Measurements from ENCODE around the gene THRAP3. TPM values are rescaled to one million over a fixed set of nuclear protein-coding genes. Genes with fewer than 3 reads are reported as not detected.

The THRAP3 gene
- total and polyA plus RNA-seq, 7 experiments from 2014 or later = 62.1 to 138 (median 112) TPM

- no peak overlapping the region for H3K4me3 ChIP-seq (ENCODE audit: low read length)
- peaks cover 6 to 28% (median 10%) of the 10 kb centered on the region in 3 experiments for H3K36me3 ChIP-seq (ENCODE audit: control insufficient read depth in 2 of 3, insufficient read depth in 3 of 3, low read length in 3 of 3)
- H3K27me3 ChIP-seq (ENCODE audit: control insufficient read depth in 2 of 2, insufficient read depth in 2 of 2, low read length in 2 of 2) = no peaks in the 10 kb centered on the region
- no peak overlapping the region for H3K4me3 Mint-ChIP-seq
- CTCF ChIA-PET = no interaction called here
- H3K27ac Mint-ChIP-seq = peak overlapping the region in 4 of 9 donors; percentile 49 to 81 (median 55)
- no peaks in the 10 kb centered on the region for H3K9me3 Mint-ChIP-seq
- DNase-seq (no peak), ATAC-seq (peak; percentile 62)
- peaks cover 25 to 63% (median 50%) of the 10 kb centered on the region in 7 donors for H3K4me1 Mint-ChIP-seq
- H3K9me3 ChIP-seq (ENCODE audit: control insufficient read depth in 2 of 3, low read length in 3 of 3) = no peaks in the 10 kb centered on the region
- intact Hi-C loops (cut with micrococcal nuclease) = no loop called here
- peaks cover 0 to 21% (median 10%) of the 10 kb centered on the region in 5 donors for H3K36me3 Mint-ChIP-seq
- peaks cover 0 to 7% of the 10 kb centered on the region in 2 donors for H3K4me1 ChIP-seq (ENCODE audit: control insufficient read depth in 2 of 2, insufficient read depth in 2 of 2, low read length in 2 of 2)
- POLR2A ChIA-PET = interaction anchor here (0.5 kb wide), 1 partner anchor 23 kb away, joined by 3 read pairs; no protein-coding TSS in a partner anchor
- H3K27ac ChIP-seq (ENCODE audit: low read depth, low read length) = no peak overlapping the region
- no peaks in the 10 kb centered on the region for H3K27me3 Mint-ChIP-seq
Observed at GRCh38 chr1:36257375-36257767, 33.1 kb downstream of the THRAP3 start.

GRCh38 chr1:36258960-36259344, 34.7 kb downstream of the THRAP3 start:
- Histone ChIP-seq H3K4me3 (ENCODE audit: low read length) (no peak overlapping the region), H3K36me3 (ENCODE audit: control insufficient read depth in 2 of 3, insufficient read depth in 3 of 3, low read length in 3 of 3) (peaks cover 6 to 28% (median 10%) of the 10 kb centered on the region in 3 experiments), H3K4me1 (ENCODE audit: control insufficient read depth in 2 of 2, insufficient read depth in 2 of 2, low read length in 2 of 2) (peaks cover 0 to 7% of the 10 kb centered on the region in 2 donors), H3K27me3 (ENCODE audit: control insufficient read depth in 2 of 2, insufficient read depth in 2 of 2, low read length in 2 of 2) (no peaks in the 10 kb centered on the region), H3K27ac (ENCODE audit: low read depth, low read length) (no peak overlapping the region), H3K9me3 (ENCODE audit: control insufficient read depth in 2 of 3, low read length in 3 of 3) (no peaks in the 10 kb centered on the region)
- Mint-ChIP-seq H3K36me3 (peaks cover 0 to 25% (median 10%) of the 10 kb centered on the region in 5 donors), H3K9me3 (no peaks in the 10 kb centered on the region), H3K27ac (peak overlapping the region in 2 of 9 donors; percentile 8 to 16), H3K4me1 (peaks cover 21 to 62% (median 49%) of the 10 kb centered on the region in 7 donors), H3K4me3 (no peak overlapping the region), H3K27me3 (no peaks in the 10 kb centered on the region)
- intact Hi-C loops (cut with micrococcal nuclease) = no loop called here
- ChIA-PET CTCF (no interaction called here), POLR2A (no interaction called here)
- no peak for ATAC-seq
- no peak for DNase-seq

GRCh38 chr1:36268981-36269380, 44.7 kb downstream of the THRAP3 start:
- CTCF ChIA-PET = interaction anchor here (1.4 kb wide), 1 partner anchor 17 kb away, joined by 3 read pairs; no protein-coding TSS in a partner anchor
- intact Hi-C loops (cut with micrococcal nuclease) = no loop called here
- POLR2A ChIA-PET = interaction anchor here (0.6 to 1.7 kb wide), 4 partner anchors 10 to 185 kb away, joined by 3 to 4 read pairs (median 3); partner anchors contain the start of genes TEKT2 and TRAPPC3

GRCh38 chr1:36269408-36269838, 45.2 kb downstream of the THRAP3 start:
- Histone ChIP-seq H3K27me3 (ENCODE audit: control insufficient read depth in 2 of 2, insufficient read depth in 2 of 2, low read length in 2 of 2) (no peaks in the 10 kb centered on the region), H3K27ac (ENCODE audit: low read depth, low read length) (no peak overlapping the region), H3K4me1 (ENCODE audit: control insufficient read depth in 2 of 2, insufficient read depth in 2 of 2, low read length in 2 of 2) (no peaks in the 10 kb centered on the region), H3K36me3 (ENCODE audit: control insufficient read depth in 2 of 3, insufficient read depth in 3 of 3, low read length in 3 of 3) (peaks cover 0 to 43% (median 6%) of the 10 kb centered on the region in 3 experiments), H3K4me3 (ENCODE audit: low read length) (no peak overlapping the region), H3K9me3 (ENCODE audit: control insufficient read depth in 2 of 3, low read length in 3 of 3) (no peaks in the 10 kb centered on the region)
- POLR2A ChIA-PET = interaction anchor here (0.6 to 1.7 kb wide), 4 partner anchors 9 to 185 kb away, joined by 3 to 4 read pairs (median 3); partner anchors contain the start of genes TEKT2 and TRAPPC3
- CTCF ChIA-PET = interaction anchor here (1.4 kb wide), 1 partner anchor 16 kb away, joined by 3 read pairs; no protein-coding TSS in a partner anchor
- no peaks in the 10 kb centered on the region for H3K9me3 Mint-ChIP-seq
- intact Hi-C loops (cut with micrococcal nuclease) = no loop called here
- no peaks in the 10 kb centered on the region for H3K27me3 Mint-ChIP-seq
- ATAC-seq (no peak), DNase-seq (no peak)
- H3K4me3 Mint-ChIP-seq = no peak overlapping the region
- peaks cover 7 to 33% (median 19%) of the 10 kb centered on the region in 7 donors for H3K4me1 Mint-ChIP-seq
- peak overlapping the region in 4 of 9 donors; percentile 14 to 81 (median 50) for H3K27ac Mint-ChIP-seq
- H3K36me3 Mint-ChIP-seq = peaks cover 0 to 24% (median 7%) of the 10 kb centered on the region in 5 donors

More at GRCh38 chr1:36268981-36269380, 44.7 kb downstream of the THRAP3 start:
- no peak overlapping the region for H3K4me3 ChIP-seq (ENCODE audit: low read length)
- ATAC-seq (no peak), DNase-seq (no peak)
- H3K9me3 Mint-ChIP-seq = no peaks in the 10 kb centered on the region
- peaks cover 0 to 43% (median 6%) of the 10 kb centered on the region in 3 experiments for H3K36me3 ChIP-seq (ENCODE audit: control insufficient read depth in 2 of 3, insufficient read depth in 3 of 3, low read length in 3 of 3)
- peaks cover 12 to 37% (median 20%) of the 10 kb centered on the region in 7 donors for H3K4me1 Mint-ChIP-seq
- H3K27me3 Mint-ChIP-seq = no peaks in the 10 kb centered on the region
- no peaks in the 10 kb centered on the region for H3K4me1 ChIP-seq (ENCODE audit: control insufficient read depth in 2 of 2, insufficient read depth in 2 of 2, low read length in 2 of 2)
- H3K4me3 Mint-ChIP-seq = no peak overlapping the region
- H3K27ac Mint-ChIP-seq = peak overlapping the region in 4 of 9 donors; percentile 14 to 81 (median 50)
- H3K27ac ChIP-seq (ENCODE audit: low read depth, low read length) = no peak overlapping the region
- no peaks in the 10 kb centered on the region for H3K9me3 ChIP-seq (ENCODE audit: control insufficient read depth in 2 of 3, low read length in 3 of 3)
- peaks cover 0 to 28% (median 8%) of the 10 kb centered on the region in 5 donors for H3K36me3 Mint-ChIP-seq
- no peaks in the 10 kb centered on the region for H3K27me3 ChIP-seq (ENCODE audit: control insufficient read depth in 2 of 2, insufficient read depth in 2 of 2, low read length in 2 of 2)

- no peak for ATAC-seq
- peaks cover 7 to 26% (median 20%) of the 10 kb centered on the region in 7 donors for H3K4me1 Mint-ChIP-seq
- H3K4me3 Mint-ChIP-seq = no peak overlapping the region
- intact Hi-C loops (cut with micrococcal nuclease) = no loop called here
- Histone ChIP-seq H3K36me3 (ENCODE audit: control insufficient read depth in 2 of 3, insufficient read depth in 3 of 3, low read length in 3 of 3) (peaks cover 0 to 34% (median 6%) of the 10 kb centered on the region in 3 experiments), H3K4me3 (ENCODE audit: low read length) (no peak overlapping the region), H3K9me3 (ENCODE audit: control insufficient read depth in 2 of 3, low read length in 3 of 3) (no peaks in the 10 kb centered on the region), H3K27ac (ENCODE audit: low read depth, low read length) (no peak overlapping the region), H3K27me3 (ENCODE audit: control insufficient read depth in 2 of 2, insufficient read depth in 2 of 2, low read length in 2 of 2) (no peaks in the 10 kb centered on the region), H3K4me1 (ENCODE audit: control insufficient read depth in 2 of 2, insufficient read depth in 2 of 2, low read length in 2 of 2) (no peaks in the 10 kb centered on the region)
- no peak for DNase-seq
- H3K27ac Mint-ChIP-seq = peak overlapping the region in 5 of 9 donors; percentile 13 to 49 (median 45)
- peaks cover 0 to 23% (median 7%) of the 10 kb centered on the region in 5 donors for H3K36me3 Mint-ChIP-seq
- no peaks in the 10 kb centered on the region for H3K27me3 Mint-ChIP-seq
- POLR2A ChIA-PET = interaction anchor here (1.6 kb wide), 1 partner anchor 66 kb away, joined by 3 read pairs; no protein-coding TSS in a partner anchor
- CTCF ChIA-PET = interaction anchor here (1.9 kb wide), 1 partner anchor 13 kb away, joined by 5 read pairs; no protein-coding TSS in a partner anchor
- no peaks in the 10 kb centered on the region for H3K9me3 Mint-ChIP-seq
Observed at GRCh38 chr1:36273024-36273423, 48.8 kb downstream of the THRAP3 start.

- Mint-ChIP-seq H3K4me3 (no peak overlapping the region), H3K27ac (peak overlapping the region in 3 of 9 donors; percentile 9 to 54 (median 17)), H3K27me3 (no peaks in the 10 kb centered on the region), H3K36me3 (peaks cover 0 to 20% (median 7%) of the 10 kb centered on the region in 5 donors), H3K4me1 (peaks cover 5 to 25% (median 20%) of the 10 kb centered on the region in 7 donors), H3K9me3 (no peaks in the 10 kb centered on the region)
- intact Hi-C loops (cut with micrococcal nuclease) = no loop called here
- Histone ChIP-seq H3K27me3 (ENCODE audit: control insufficient read depth in 2 of 2, insufficient read depth in 2 of 2, low read length in 2 of 2) (no peaks in the 10 kb centered on the region), H3K36me3 (ENCODE audit: control insufficient read depth in 2 of 3, insufficient read depth in 3 of 3, low read length in 3 of 3) (peaks cover 0 to 30% (median 6%) of the 10 kb centered on the region in 3 experiments), H3K4me3 (ENCODE audit: low read length) (no peak overlapping the region), H3K4me1 (ENCODE audit: control insufficient read depth in 2 of 2, insufficient read depth in 2 of 2, low read length in 2 of 2) (no peaks in the 10 kb centered on the region), H3K9me3 (ENCODE audit: control insufficient read depth in 2 of 3, low read length in 3 of 3) (no peaks in the 10 kb centered on the region), H3K27ac (ENCODE audit: low read depth, low read length) (no peak overlapping the region)
- ATAC-seq (no peak), DNase-seq (no peak)
- CTCF ChIA-PET = interaction anchor here (0.6 to 1.9 kb wide), 3 partner anchors 11 to 516 kb away, joined by 3 to 5 read pairs (median 5); no protein-coding TSS in a partner anchor
- POLR2A ChIA-PET = interaction anchor here (0.6 to 1.6 kb wide), 3 partner anchors 12 to 64 kb away, joined by 3 read pairs; partner anchors contain the start of gene EVA1B
Observed at GRCh38 chr1:36274201-36274600, 50.0 kb downstream of the THRAP3 start.

All from naive thymus-derived CD4-positive, alpha-beta T cell (primary cell).